Measurements from ENCODE around the gene PREX1. TPM values are rescaled to one million over a fixed set of nuclear protein-coding genes. Genes with fewer than 3 reads are reported as not detected.

The PREX1 gene
- total RNA-seq, 1 experiment from 2014 or later = 3.3 TPM

DNA sequence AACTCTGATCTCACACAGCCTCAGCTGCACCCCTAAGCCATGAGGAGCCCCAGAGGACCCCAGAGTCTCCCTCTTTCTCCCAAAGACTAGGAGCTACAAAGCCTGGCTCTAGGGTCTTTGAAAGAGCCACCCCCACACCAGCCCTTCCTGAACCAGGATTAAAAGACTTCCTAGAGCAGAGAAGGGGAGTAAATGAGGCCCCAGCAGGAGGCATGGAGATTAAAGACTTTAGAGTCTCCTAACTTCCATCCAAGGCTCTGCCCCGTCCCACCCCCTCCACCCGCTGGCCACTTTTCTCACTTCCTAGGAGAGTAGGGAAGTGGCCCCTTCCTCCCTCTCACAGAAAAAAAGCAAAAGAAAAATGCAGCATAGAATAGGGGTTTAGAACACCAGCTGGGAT, 1.7 kb downstream of the PREX1 start:
- BruUV-seq (replicated peaks) = no TSS peak
- no peak overlapping the region for H3K4me3 ChIP-seq
- no peaks in the 10 kb centered on the region for H3K79me2 ChIP-seq (ENCODE audit: low read depth)
- intact Hi-C loops (cut with micrococcal nuclease; ENCODE audit: unreplicated experiment) = no loop called here
- peaks cover 31% of the 10 kb centered on the region; the same call in 1 of the 2 replicates for H3F3A ChIP-seq (ENCODE audit: insufficient read depth, low read depth)
- H3K4me1 ChIP-seq (replicated peaks; ENCODE audit: insufficient read depth) = peaks cover 33% of the 10 kb centered on the region
- CTCF ChIA-PET = no interaction called here
- no peak overlapping the region for H2AFZ ChIP-seq
- no peaks in the 10 kb centered on the region for H3K9me3 ChIP-seq (ENCODE audit: insufficient read depth, low read depth)
- no peak for TF ChIP-seq EZH2 (IDR thresholded peaks at IDR 0.05; ENCODE audit: low read depth)
- TF ChIP-seq, protein P1, sequence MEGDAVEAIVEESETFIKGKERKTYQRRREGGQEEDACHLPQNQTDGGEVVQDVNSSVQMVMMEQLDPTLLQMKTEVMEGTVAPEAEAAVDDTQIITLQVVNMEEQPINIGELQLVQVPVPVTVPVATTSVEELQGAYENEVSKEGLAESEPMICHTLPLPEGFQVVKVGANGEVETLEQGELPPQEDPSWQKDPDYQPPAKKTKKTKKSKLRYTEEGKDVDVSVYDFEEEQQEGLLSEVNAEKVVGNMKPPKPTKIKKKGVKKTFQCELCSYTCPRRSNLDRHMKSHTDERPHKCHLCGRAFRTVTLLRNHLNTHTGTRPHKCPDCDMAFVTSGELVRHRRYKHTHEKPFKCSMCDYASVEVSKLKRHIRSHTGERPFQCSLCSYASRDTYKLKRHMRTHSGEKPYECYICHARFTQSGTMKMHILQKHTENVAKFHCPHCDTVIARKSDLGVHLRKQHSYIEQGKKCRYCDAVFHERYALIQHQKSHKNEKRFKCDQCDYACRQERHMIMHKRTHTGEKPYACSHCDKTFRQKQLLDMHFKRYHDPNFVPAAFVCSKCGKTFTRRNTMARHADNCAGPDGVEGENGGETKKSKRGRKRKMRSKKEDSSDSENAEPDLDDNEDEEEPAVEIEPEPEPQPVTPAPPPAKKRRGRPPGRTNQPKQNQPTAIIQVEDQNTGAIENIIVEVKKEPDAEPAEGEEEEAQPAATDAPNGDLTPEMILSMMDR (conservative IDR thresholded peaks at IDR 0.05) = no peak
- no peak overlapping the region for H3K4me2 ChIP-seq
- H3K27ac ChIP-seq = no peak overlapping the region
- no peak for DNase-seq
- no peaks in the 10 kb centered on the region for H4K20me1 ChIP-seq (ENCODE audit: insufficient read depth)
- no peaks in the 10 kb centered on the region for H3K9me2 ChIP-seq (ENCODE audit: insufficient read depth)
- POLR2A ChIA-PET (ENCODE audit: unreplicated experiment) = interaction anchor here (0.7 kb wide), 1 partner anchor 36 kb away, joined by 10 read pairs; no protein-coding TSS in a partner anchor
- no peaks in the 10 kb centered on the region for H3K36me3 ChIP-seq (ENCODE audit: low read depth)
- no peaks in the 10 kb centered on the region for H3K27me3 ChIP-seq (ENCODE audit: insufficient read depth, low read depth)

DNA sequence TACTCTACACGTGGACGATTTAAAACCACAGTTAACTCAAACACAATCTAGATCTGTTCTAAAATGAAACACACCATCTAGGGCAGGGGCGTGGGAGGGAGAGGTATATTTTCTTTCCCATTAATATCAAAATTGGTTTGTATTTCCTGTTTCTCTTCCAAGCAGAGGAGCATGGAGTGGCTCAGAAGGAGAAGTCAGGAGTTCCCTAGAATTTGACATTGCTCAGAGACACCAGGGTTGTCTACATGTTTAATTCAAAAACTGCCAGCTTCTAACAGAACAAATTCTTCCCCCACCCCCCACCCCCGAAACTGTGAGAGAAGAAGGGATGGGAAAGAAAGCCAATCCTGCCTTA, 2.3 kb downstream of the PREX1 start:
- no peak for DNase-seq
- Histone ChIP-seq H3K4me3 (no peak overlapping the region), H3K27me3 (ENCODE audit: insufficient read depth, low read depth) (no peaks in the 10 kb centered on the region), H3K36me3 (ENCODE audit: low read depth) (no peaks in the 10 kb centered on the region), H3K9me2 (ENCODE audit: insufficient read depth) (no peaks in the 10 kb centered on the region), H3K79me2 (ENCODE audit: low read depth) (no peaks in the 10 kb centered on the region), H3K27ac (no peak overlapping the region), H3K4me2 (no peak overlapping the region), H3F3A (ENCODE audit: insufficient read depth, low read depth) (peaks cover 25% of the 10 kb centered on the region; the same call in 1 of the 2 replicates), H2AFZ (no peak overlapping the region), H3K9me3 (ENCODE audit: insufficient read depth, low read depth) (no peaks in the 10 kb centered on the region), H4K20me1 (ENCODE audit: insufficient read depth) (no peaks in the 10 kb centered on the region), H3K4me1 (replicated peaks; ENCODE audit: insufficient read depth) (peaks cover 28% of the 10 kb centered on the region)
- no peak for TF ChIP-seq EZH2 (IDR thresholded peaks at IDR 0.05; ENCODE audit: low read depth)
- TF ChIP-seq, protein P1 (conservative IDR thresholded peaks at IDR 0.05) = no peak
- ChIA-PET CTCF (no interaction called here), POLR2A (ENCODE audit: unreplicated experiment) (no interaction called here)
- BruUV-seq (replicated peaks) = no TSS peak
- intact Hi-C loops (cut with micrococcal nuclease; ENCODE audit: unreplicated experiment) = no loop called here

DNA sequence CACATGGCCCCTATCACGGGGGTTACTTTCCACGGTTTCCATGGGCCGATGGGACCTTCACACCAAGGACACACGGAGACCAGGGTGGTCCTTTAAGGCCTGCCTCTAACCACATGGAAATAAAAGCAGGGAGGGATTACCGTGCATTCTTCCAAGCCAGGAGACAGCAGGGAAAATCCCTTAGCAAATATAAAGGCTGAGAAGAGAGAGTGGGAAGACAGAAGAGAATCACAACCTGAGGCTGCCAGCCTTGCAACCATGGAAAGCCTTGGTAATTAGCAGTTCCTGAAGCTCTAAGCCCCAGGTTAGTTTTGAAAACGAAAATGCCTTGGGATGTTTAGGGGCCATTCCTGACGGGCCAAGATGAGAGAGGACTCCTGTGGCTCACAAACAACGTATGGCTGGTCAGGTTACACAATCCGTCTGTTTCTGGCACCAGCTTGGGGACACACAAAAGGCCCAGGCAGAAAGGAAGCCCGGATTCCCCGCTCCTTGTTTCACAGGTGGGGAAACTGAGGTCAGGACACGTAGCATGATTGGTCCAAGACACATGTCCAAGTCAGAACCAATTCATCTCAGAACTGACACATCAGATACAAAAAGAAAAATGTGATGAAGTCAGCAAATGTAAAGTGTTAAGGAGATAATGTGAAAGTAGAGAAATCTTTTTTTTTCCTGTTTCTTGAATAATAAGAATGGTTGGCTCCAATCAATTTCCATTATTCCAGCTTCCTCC, 2.8 kb downstream of the PREX1 start:
- no peak overlapping the region for H2AFZ ChIP-seq
- H3K36me3 ChIP-seq (ENCODE audit: low read depth) = no peaks in the 10 kb centered on the region
- no peak overlapping the region for H3K27ac ChIP-seq
- H3K4me1 ChIP-seq (replicated peaks; ENCODE audit: insufficient read depth) = peaks cover 25% of the 10 kb centered on the region
- TF ChIP-seq EZH2 (IDR thresholded peaks at IDR 0.05; ENCODE audit: low read depth) = no peak
- TF ChIP-seq, protein P1 (conservative IDR thresholded peaks at IDR 0.05) = no peak
- intact Hi-C loops (cut with micrococcal nuclease; ENCODE audit: unreplicated experiment) = no loop called here
- H3K9me3 ChIP-seq (ENCODE audit: insufficient read depth, low read depth) = no peaks in the 10 kb centered on the region
- H4K20me1 ChIP-seq (ENCODE audit: insufficient read depth) = no peaks in the 10 kb centered on the region
- no peaks in the 10 kb centered on the region for H3K9me2 ChIP-seq (ENCODE audit: insufficient read depth)
- CTCF ChIA-PET = no interaction called here
- H3F3A ChIP-seq (ENCODE audit: insufficient read depth, low read depth) = peaks cover 20% of the 10 kb centered on the region; the same call in 1 of the 2 replicates
- no peaks in the 10 kb centered on the region for H3K27me3 ChIP-seq (ENCODE audit: insufficient read depth, low read depth)
- H3K4me3 ChIP-seq = no peak overlapping the region
- no peak for DNase-seq
- H3K79me2 ChIP-seq (ENCODE audit: low read depth) = no peaks in the 10 kb centered on the region
- H3K4me2 ChIP-seq = no peak overlapping the region
- POLR2A ChIA-PET (ENCODE audit: unreplicated experiment) = interaction anchor here (0.6 kb wide), 2 partner anchors 55 to 72 kb away, joined by 3 to 5 read pairs; no protein-coding TSS in a partner anchor
- no TSS peak for BruUV-seq (replicated peaks)

Measured in PC-9 (cell line).